OCI-LY7 (cell line): ENCODE measurements around the gene POMGNT2. TPM values are rescaled to one million over a fixed set of nuclear protein-coding genes. Genes with fewer than 3 reads are reported as not detected.

Experiments
- BruUV-seq: library from RNA; stranded (reverse); fragments of 400-500 nt; replicated peaks from 2 replicates; lab custom pipeline; 2021; lab: Mats Ljungman, UMichigan
- CTCF ChIA-PET: fragments of 300-600 bp; sonication (Branson Sonifier 250); formaldehyde crosslinking; loops from one replicate; lab custom pipeline; 2022; ENCODE audit warnings: antibody characterized with exemption; ENCODE audit not compliant: unreplicated experiment; lab: Charles Lee
- POLR2A ChIA-PET: fragments of 300-600 bp; sonication (Branson Sonifier 250); formaldehyde crosslinking; loops from one replicate; lab custom pipeline; 2022; ENCODE audit warnings: antibody characterized with exemption; lab: Charles Lee
- DNase-seq: peaks from one replicate; pipeline ENCODE4 v3.0.0-alpha.2; 2015; ENCODE audit warnings: low spot score
- H2AFZ ChIP-seq: fragments of 200-600 bp; sonication (generic), shearing (Covaris generic); 2 replicates; pipeline ENCODE4 v1.6.1; 2014; ENCODE audit warnings: mild to moderate bottlenecking, antibody characterized with exemption, low read length, moderate library complexity
- H3K27ac ChIP-seq: fragments of 200-600 bp; sonication (generic); 2 replicates; pipeline ENCODE4 v1.5.1; 2014; ENCODE audit warnings: mixed run types, low read depth, mild to moderate bottlenecking, moderate library complexity, low read length, inconsistent platforms; ENCODE audit not compliant: poor library complexity, severe bottlenecking
- H3K36me3 ChIP-seq: fragments of 200-600 bp; sonication (generic); 2 replicates; pipeline ENCODE4 v1.6.1; 2014; ENCODE audit warnings: mild to moderate bottlenecking, antibody characterized with exemption, low read length, moderate library complexity, mixed read lengths; ENCODE audit not compliant: insufficient read depth
- H3K4me1 ChIP-seq: fragments of 200-600 bp; sonication (generic); 2 replicates; pipeline ENCODE4 v1.5.1; 2014; ENCODE audit warnings: mild to moderate bottlenecking, low read length; ENCODE audit not compliant: insufficient read depth, poor library complexity, severe bottlenecking
- H3K4me2 ChIP-seq: fragments of 200-600 bp; sonication (generic); 2 replicates; pipeline ENCODE4 v1.6.1; 2014; ENCODE audit warnings: mild to moderate bottlenecking, low read length
- H3K4me3 ChIP-seq: fragments of 200-600 bp; sonication (generic); 2 replicates; pipeline ENCODE4 v1.5.1; 2014; ENCODE audit warnings: mild to moderate bottlenecking, low read depth, low read length; ENCODE audit not compliant: poor library complexity, severe bottlenecking
- H3K79me2 ChIP-seq: fragments of 200-600 bp; sonication (generic); 2 replicates; pipeline ENCODE4 v1.6.1; 2016; ENCODE audit warnings: low read depth, mild to moderate bottlenecking, low read length, moderate library complexity, mixed read lengths; ENCODE audit not compliant: insufficient read depth
- H3K9me2 ChIP-seq: fragments of 200-600 bp; sonication (generic); 2 replicates; pipeline ENCODE4 v1.6.1; 2016; ENCODE audit warnings: mild to moderate bottlenecking, low read length, mixed read lengths; ENCODE audit not compliant: insufficient read depth
- H3K9me3 ChIP-seq: fragments of 200-600 bp; sonication (generic); 2 replicates; pipeline ENCODE4 v1.6.1; 2014; ENCODE audit warnings: mild to moderate bottlenecking, mixed run types, low read length, mixed read lengths
- H4K20me1 ChIP-seq: fragments of 200-600 bp; sonication (generic); 2 replicates; pipeline ENCODE4 v1.6.1; 2014; ENCODE audit warnings: mild to moderate bottlenecking, antibody characterized with exemption, low read length, moderate library complexity, mixed read lengths; ENCODE audit not compliant: insufficient read depth
- EZH2phosphoT487 ChIP-seq: fragments of 200-600 bp; sonication (generic); IDR thresholded peaks from 2 replicates; pipeline ENCODE4 v1.6.1; 2018; ENCODE audit warnings: low read depth, borderline replicate concordance, mild to moderate bottlenecking, mixed run types, antibody characterized with exemption, low read length, moderate library complexity, mixed read lengths
- intact Hi-C: fragments of 100-400 bp; cut with micrococcal nuclease; formaldehyde crosslinking; loops from one replicate; pipeline ENCODE4 v1.10.0; 2022; ENCODE audit not compliant: unreplicated experiment
- total RNA-seq, 2 experiments: library from RNA; depleted of rRNA in 1 of 2; stranded (reverse); fragments of >200 nt in 1 of 2; shearing (Covaris generic) in 1 of 2; gene quantifications; 2 replicates each; pipeline ENCODE4 v1.2.3, GENCODE V29; 2014 to 2022
- TF ChIP-seq, protein P1 (sequence below): fragments of 200-600 bp; sonication (generic); conservative IDR thresholded peaks from 2 replicates; pipeline ENCODE4 v1.5.1; 2014; ENCODE audit warnings: mild to moderate bottlenecking, antibody characterized with exemption, low read length, moderate library complexity, mixed read lengths

Gene POMGNT2
- total RNA-seq, 2 experiments from 2014 or later = not detected

DNA sequence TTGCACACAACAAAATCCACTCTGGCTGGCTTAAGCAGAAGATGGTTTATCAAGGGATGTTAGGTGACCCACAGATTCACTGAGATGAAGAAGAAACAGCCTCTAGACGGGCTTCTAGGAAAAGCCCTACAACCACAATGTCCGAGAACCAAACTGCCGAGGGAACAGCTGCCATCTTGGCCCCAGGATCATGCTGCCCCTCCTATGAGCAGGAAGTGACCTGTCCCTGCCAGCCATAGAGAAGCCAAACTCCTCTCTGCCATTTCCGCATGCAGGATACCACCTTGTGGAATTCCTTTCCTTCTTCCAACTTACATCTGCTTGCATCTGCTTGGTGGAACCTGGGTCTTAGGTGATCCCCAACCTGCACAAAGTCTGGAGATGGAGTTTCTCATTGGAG, 11.4 kb upstream of the POMGNT2 start:
- H3K4me2 ChIP-seq = no peak overlapping the region
- H3K4me1 ChIP-seq = no peaks in the 10 kb centered on the region
- ChIA-PET CTCF (no interaction called here), POLR2A (no interaction called here)
- H3K9me3 ChIP-seq = no peaks in the 10 kb centered on the region
- no peaks in the 10 kb centered on the region for H4K20me1 ChIP-seq
- BruUV-seq = no TSS peak
- H3K27ac ChIP-seq = no peak overlapping the region
- no peak for DNase-seq
- no peaks in the 10 kb centered on the region for H3K36me3 ChIP-seq
- intact Hi-C loops = no loop called here
- no peak for TF ChIP-seq EZH2phosphoT487
- TF ChIP-seq, protein P1, sequence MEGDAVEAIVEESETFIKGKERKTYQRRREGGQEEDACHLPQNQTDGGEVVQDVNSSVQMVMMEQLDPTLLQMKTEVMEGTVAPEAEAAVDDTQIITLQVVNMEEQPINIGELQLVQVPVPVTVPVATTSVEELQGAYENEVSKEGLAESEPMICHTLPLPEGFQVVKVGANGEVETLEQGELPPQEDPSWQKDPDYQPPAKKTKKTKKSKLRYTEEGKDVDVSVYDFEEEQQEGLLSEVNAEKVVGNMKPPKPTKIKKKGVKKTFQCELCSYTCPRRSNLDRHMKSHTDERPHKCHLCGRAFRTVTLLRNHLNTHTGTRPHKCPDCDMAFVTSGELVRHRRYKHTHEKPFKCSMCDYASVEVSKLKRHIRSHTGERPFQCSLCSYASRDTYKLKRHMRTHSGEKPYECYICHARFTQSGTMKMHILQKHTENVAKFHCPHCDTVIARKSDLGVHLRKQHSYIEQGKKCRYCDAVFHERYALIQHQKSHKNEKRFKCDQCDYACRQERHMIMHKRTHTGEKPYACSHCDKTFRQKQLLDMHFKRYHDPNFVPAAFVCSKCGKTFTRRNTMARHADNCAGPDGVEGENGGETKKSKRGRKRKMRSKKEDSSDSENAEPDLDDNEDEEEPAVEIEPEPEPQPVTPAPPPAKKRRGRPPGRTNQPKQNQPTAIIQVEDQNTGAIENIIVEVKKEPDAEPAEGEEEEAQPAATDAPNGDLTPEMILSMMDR = no peak
- H3K9me2 ChIP-seq = no peaks in the 10 kb centered on the region
- no peak overlapping the region for H2AFZ ChIP-seq
- no peaks in the 10 kb centered on the region for H3K79me2 ChIP-seq
- no peak overlapping the region for H3K4me3 ChIP-seq

DNA sequence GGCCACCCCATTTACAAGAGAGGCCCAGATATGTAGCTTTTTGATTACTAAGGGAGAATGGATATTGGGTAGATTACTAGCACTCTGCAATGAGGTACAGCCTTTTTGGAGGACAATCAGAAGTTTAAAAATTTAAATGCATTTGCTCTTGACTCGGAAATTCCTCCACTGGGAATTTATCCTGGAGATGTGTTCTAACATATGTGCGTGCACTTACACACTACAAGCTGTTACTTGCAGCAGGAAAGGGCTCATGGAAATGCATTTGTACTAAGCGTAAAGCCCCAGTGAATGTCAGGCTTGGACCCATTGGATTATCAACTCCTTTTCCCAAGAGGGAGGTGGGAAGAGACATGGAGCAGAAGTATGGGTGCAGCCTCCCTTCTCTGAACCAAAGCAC, 7.8 kb upstream of the POMGNT2 start:
- no peaks in the 10 kb centered on the region for H3K79me2 ChIP-seq
- no peak for TF ChIP-seq EZH2phosphoT487
- TF ChIP-seq, protein P1 = no peak
- no peaks in the 10 kb centered on the region for H3K4me1 ChIP-seq
- no peaks in the 10 kb centered on the region for H3K9me3 ChIP-seq
- H2AFZ ChIP-seq = no peak overlapping the region
- POLR2A ChIA-PET = interaction anchor here (0.5 kb wide), 1 partner anchor 352 kb away, joined by 3 read pairs; no protein-coding TSS in a partner anchor
- no TSS peak for BruUV-seq
- H3K27ac ChIP-seq = no peak overlapping the region
- no peaks in the 10 kb centered on the region for H3K36me3 ChIP-seq
- H4K20me1 ChIP-seq = no peaks in the 10 kb centered on the region
- no peak overlapping the region for H3K4me3 ChIP-seq
- CTCF ChIA-PET = no interaction called here
- no peak overlapping the region for H3K4me2 ChIP-seq
- intact Hi-C loops = no loop called here
- no peak for DNase-seq
- no peaks in the 10 kb centered on the region for H3K9me2 ChIP-seq

DNA sequence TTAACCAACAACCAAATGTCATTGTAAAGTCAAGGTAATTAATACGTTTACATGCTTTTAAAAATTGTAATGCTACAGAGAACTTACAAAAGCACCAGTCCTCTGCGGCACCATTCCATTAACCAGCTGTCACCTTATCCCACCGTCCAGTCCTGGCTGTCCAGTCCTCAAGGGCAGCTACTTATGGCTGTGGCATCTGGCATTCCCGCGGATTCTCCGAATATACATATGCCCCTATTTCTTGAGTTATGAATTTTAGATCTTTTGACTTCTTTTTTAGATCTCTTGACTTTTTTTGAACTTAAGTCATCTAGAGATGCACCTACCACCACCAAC, 382 bp upstream of the POMGNT2 start:
- no peaks in the 10 kb centered on the region for H4K20me1 ChIP-seq
- H3K4me2 ChIP-seq = no peak overlapping the region
- no peaks in the 10 kb centered on the region for H3K9me2 ChIP-seq
- no peaks in the 10 kb centered on the region for H3K9me3 ChIP-seq
- BruUV-seq = no TSS peak
- no peak overlapping the region for H2AFZ ChIP-seq
- no peak for DNase-seq
- no peaks in the 10 kb centered on the region for H3K79me2 ChIP-seq
- CTCF ChIA-PET = no interaction called here
- intact Hi-C loops = no loop called here
- POLR2A ChIA-PET = no interaction called here
- H3K4me1 ChIP-seq = no peaks in the 10 kb centered on the region
- H3K27ac ChIP-seq = no peak overlapping the region
- no peak overlapping the region for H3K4me3 ChIP-seq
- no peaks in the 10 kb centered on the region for H3K36me3 ChIP-seq
- no peak for TF ChIP-seq EZH2phosphoT487
- TF ChIP-seq, protein P1 = no peak
